Ovary (tissue), 9 donors: ENCODE data around the gene SGK1. TPM values are rescaled to one million over a fixed set of nuclear protein-coding genes. Genes with fewer than 3 reads are reported as not detected.

Experiments used
- DNase-seq, 5 donors: peaks; one replicate each; pipeline ENCODE4 v3.0.0-alpha.2; 2019 to 2020
- H3K27ac ChIP-seq, 2 donors: fragments of 200-600 bp; one replicate each; pipeline versions ENCODE4 v1.5.1 to v1.8.0; 2019 to 2022
- H3K27me3 ChIP-seq: fragments of 200-600 bp; one replicate; pipeline ENCODE4 v1.8.0; 2022
- H3K36me3 ChIP-seq: fragments of 200-600 bp; sonication (generic); one replicate; pipeline ENCODE4 v1.5.1; 2019
- H3K4me1 ChIP-seq: one replicate; pipeline ENCODE4 v1.8.1; 2013; ENCODE audit warnings: mild to moderate bottlenecking, moderate library complexity; ENCODE audit not compliant: insufficient read depth
- H3K4me3 ChIP-seq: fragments of 200-600 bp; sonication (generic); one replicate; pipeline ENCODE4 v1.5.1; 2017
- H3K9me3 ChIP-seq, 2 donors: fragments of 200-600 bp in 1 of 2; sonication (generic) in 1 of 2; one replicate each; pipeline versions ENCODE4 v1.5.1 to v1.8.1; 2013 to 2019; ENCODE audit warnings: mild to moderate bottlenecking in 1 of 2, moderate library complexity in 1 of 2
- CTCF ChIP-seq, 3 donors: fragments of 450-650 bp in 2 of 3; fragments of 200-600 bp in 1 of 3; IDR thresholded peaks; one replicate each; pipeline versions ENCODE4 v1.5.1 to v1.8.0; 2016 to 2022; ENCODE audit warnings: antibody characterized with exemption in 3 of 3, mild to moderate bottlenecking in 1 of 3
- EP300 ChIP-seq: sonication (generic); formaldehyde crosslinking; IDR thresholded peaks from one replicate; pipeline ENCODE4 v1.6.1; 2017; ENCODE audit warnings: antibody characterized with exemption
- POLR2A ChIP-seq: fragments of 450-650 bp; IDR thresholded peaks from one replicate; pipeline ENCODE4 v1.6.1; 2017; ENCODE audit warnings: antibody characterized with exemption, mild to moderate bottlenecking, moderate library complexity
- WGBS, 3 donors: extraction: QIAGEN DNeasy Blood & Tissue Kit in 1 of 3; methylation state at CpG; one replicate each; pipeline versions ENCODE4 v1.1.5 to v1.1.7; 2013 to 2017; 5-methylcytosine and 5-hydroxymethylcytosine counted together
- intact Hi-C, 4 donors: fragments of 100-400 bp; cut with DNase I; formaldehyde crosslinking; loops; one replicate each; pipeline versions ENCODE4 v1.11.0 to v1.15.1; 2022 to 2023
- polyA plus RNA-seq, 2 donors: library from polyadenylated mRNA; stranded (reverse); fragments of 200-250 nt in 1 of 2; fragments of 350-450 nt in 1 of 2; fragmentation: Illumina TruSeq in 1 of 2; extraction: RNeasy Lipid Tissue Mini Kit (QIAGEN cat#74804) in 1 of 2; gene quantifications; one replicate each; pipeline ENCODE4 v1.2.3, GENCODE V29; 2013 to 2014
- total RNA-seq, 7 donors: library from RNA; depleted of rRNA in 2 of 7; stranded (reverse); fragments of >200 nt in 2 of 7; fragmentation: NEBNext Ultra II Directional in 3 of 7; extraction: Animal tissue kit (Norgen Biotek cat#: 25700) in 3 of 7; gene quantifications; one replicate each; pipeline versions ENCODE4 v1.1.0 to v1.2.4, GENCODE V29; 2016 to 2023
- donor health status: DM: no; HTN: no; CAD: no; lungs with moderate emphysema.
- donor health status: DM: no; HTN: no; CAD: no.
- donor health status: Bipolar disorder and iron deficiency.
- donor health status: DM: yes; HTN: yes; CAD: no.
- donor health status: DM: no; HTN: no; CAD: no.
- donor health status: DM: yes; HTN: yes; CAD: no.

The SGK1 gene
- total and polyA plus RNA-seq, 9 donors, result 124 to 610 (median 174) TPM

- Histone ChIP-seq H3K4me3 (no peak overlapping the region), H3K4me1 (no peaks in the 10 kb centered on the region), H3K27me3 (no peaks in the 10 kb centered on the region), H3K27ac (no peak overlapping the region), H3K9me3 (no peaks in the 10 kb centered on the region), H3K36me3 (no peaks in the 10 kb centered on the region)
- no peak for TF ChIP-seq POLR2A
- no peak for TF ChIP-seq EP300
- no peak for TF ChIP-seq CTCF (IDR thresholded peaks at IDR 0.05)
- intact Hi-C loops, result no loop called here
- no peak for DNase-seq
- WGBS, 3 donors, result 80 to 81% (median 80%) methylated on average over 4 of the region's 4 CpGs
These were observed 183.3 kb downstream of the SGK1 start for GRCh38 chr6:134134654-134135053.

GRCh38 chr6:134132494-134133141 is 185.3 kb downstream of the SGK1 start:
- H3K9me3 ChIP-seq, result no peaks in the 10 kb centered on the region
- H3K4me3 ChIP-seq, result no peak overlapping the region
- H3K27ac ChIP-seq, result no peak overlapping the region
- H3K4me1 ChIP-seq, result no peaks in the 10 kb centered on the region
- no peaks in the 10 kb centered on the region for H3K27me3 ChIP-seq
- 45 to 58% (median 53%) methylated on average over 3 of the region's 3 CpGs for WGBS, 3 donors
- DNase-seq, result no peak
- TF ChIP-seq EP300, result no peak
- TF ChIP-seq POLR2A, result no peak
- no peak for TF ChIP-seq CTCF (IDR thresholded peaks at IDR 0.05)
- intact Hi-C loops, result no loop called here
- H3K36me3 ChIP-seq, result no peaks in the 10 kb centered on the region

- no peak overlapping the region for H3K4me3 ChIP-seq
- H3K27me3 ChIP-seq, result no peaks in the 10 kb centered on the region
- no peak overlapping the region for H3K27ac ChIP-seq
- no peak for DNase-seq
- intact Hi-C loops, result no loop called here
- no peaks in the 10 kb centered on the region for H3K9me3 ChIP-seq
- TF ChIP-seq EP300, result no peak
- TF ChIP-seq CTCF (IDR thresholded peaks at IDR 0.05), result no peak
- no peak for TF ChIP-seq POLR2A
- no peaks in the 10 kb centered on the region for H3K36me3 ChIP-seq
- 90 to 95% (median 93%) methylated on average over 4 of the region's 4 CpGs for WGBS, 3 donors
- H3K4me1 ChIP-seq, result no peaks in the 10 kb centered on the region
These were observed 186.3 kb downstream of the SGK1 start for GRCh38 chr6:134131530-134132139.

- Histone ChIP-seq H3K9me3 (no peaks in the 10 kb centered on the region), H3K27ac (no peak overlapping the region), H3K36me3 (no peaks in the 10 kb centered on the region), H3K4me1 (no peaks in the 10 kb centered on the region), H3K27me3 (no peaks in the 10 kb centered on the region), H3K4me3 (no peak overlapping the region)
- 40 to 49% (median 43%) methylated on average over 1 of the region's 1 CpG for WGBS, 3 donors
- no peak for TF ChIP-seq EP300
- TF ChIP-seq POLR2A, result no peak
- no peak for TF ChIP-seq CTCF (IDR thresholded peaks at IDR 0.05)
- no peak for DNase-seq
- intact Hi-C loops, result no loop called here
These were observed 189.8 kb downstream of the SGK1 start for GRCh38 chr6:134128146-134128545.
